MM.1S (cell line): ENCODE measurements around the gene GABRD.

Experiments
- DNase-seq: peaks from one replicate; pipeline ENCODE4 v3.0.0-alpha.2; 2015
- H2AFZ ChIP-seq: fragments of 300-600 bp; sonication (generic); 2 replicates; pipeline ENCODE4 v1.6.0; 2016; ENCODE audit warnings: antibody characterized with exemption, low read length
- H3F3A ChIP-seq: fragments of 300-600 bp; sonication (generic); 2 replicates; pipeline ENCODE4 v1.6.1; 2016; ENCODE audit warnings: mild to moderate bottlenecking, antibody characterized with exemption, low read length, moderate library complexity, mixed read lengths; ENCODE audit not compliant: insufficient read depth
- H3K27ac ChIP-seq: fragments of 300-600 bp; sonication (generic); 2 replicates; pipeline ENCODE4 v1.5.1; 2016; ENCODE audit warnings: mild to moderate bottlenecking, low read length
- H3K27me3 ChIP-seq: fragments of 300-600 bp; sonication (generic); replicated peaks from 2 replicates; pipeline ENCODE4 v1.6.0; 2016; ENCODE audit warnings: low read length; ENCODE audit not compliant: insufficient read depth
- H3K36me3 ChIP-seq: fragments of 300-600 bp; sonication (generic); replicated peaks from 2 replicates; pipeline ENCODE4 v1.6.1; 2016; ENCODE audit warnings: mild to moderate bottlenecking, low read length, mixed read lengths; ENCODE audit not compliant: insufficient read depth
- H3K4me1 ChIP-seq: fragments of 300-600 bp; sonication (generic); 2 replicates; pipeline ENCODE4 v1.6.1; 2016; ENCODE audit warnings: low read length, mixed read lengths
- H3K4me2 ChIP-seq: fragments of 300-600 bp; sonication (generic); 2 replicates; pipeline ENCODE4 v1.6.0; 2016; ENCODE audit warnings: low read depth, low read length
- H3K4me3 ChIP-seq: fragments of 300-600 bp; sonication (generic); 2 replicates; pipeline ENCODE4 v1.5.1; 2016; ENCODE audit warnings: low read length, mixed read lengths
- H3K79me2 ChIP-seq: fragments of 300-600 bp; sonication (generic); 2 replicates; pipeline ENCODE4 v1.6.1; 2016; ENCODE audit warnings: mixed run types, low read length, mixed read lengths
- H3K9ac ChIP-seq: fragments of 300-600 bp; sonication (generic); 2 replicates; pipeline ENCODE4 v1.6.1; 2016; ENCODE audit warnings: low read length, mixed read lengths
- H3K9me2 ChIP-seq: fragments of 300-600 bp; sonication (generic); replicated peaks from 2 replicates; pipeline ENCODE4 v1.6.1; 2016; ENCODE audit warnings: mild to moderate bottlenecking, low read length, mixed read lengths; ENCODE audit not compliant: insufficient read depth
- H3K9me3 ChIP-seq: fragments of 300-600 bp; sonication (generic); replicated peaks from 2 replicates; pipeline ENCODE4 v1.6.1; 2016; ENCODE audit warnings: mild to moderate bottlenecking, low read length, mixed read lengths; ENCODE audit not compliant: insufficient read depth
- H4K20me1 ChIP-seq: fragments of 300-600 bp; sonication (generic); 2 replicates; pipeline ENCODE4 v1.6.1; 2016; ENCODE audit warnings: mild to moderate bottlenecking, low read length, moderate library complexity, mixed read lengths; ENCODE audit not compliant: insufficient read depth
- CTCF ChIP-seq: fragments of 300-600 bp; sonication (generic); IDR thresholded peaks from 2 replicates; pipeline ENCODE4 v1.5.1; 2016; ENCODE audit warnings: antibody characterized with exemption, low read length, mixed read lengths
- EZH2 ChIP-seq: fragments of 300-600 bp; sonication (generic); optimal IDR thresholded peaks from 2 replicates; pipeline ENCODE3; 2017; ENCODE audit warnings: low read depth, mild to moderate bottlenecking, antibody characterized with exemption, low read length, mixed read lengths
- EZH2phosphoT487 ChIP-seq: fragments of 300-600 bp; sonication (generic); IDR thresholded peaks from 2 replicates; pipeline ENCODE4 v1.6.1; 2018; ENCODE audit warnings: antibody characterized with exemption, low read length

The GABRD gene

GRCh38 chr1:2072891-2073290 is 53.7 kb downstream of the GABRD start:
- no peaks in the 10 kb centered on the region for H3F3A ChIP-seq
- H3K9me3 ChIP-seq: no peaks in the 10 kb centered on the region
- H3K4me2 ChIP-seq: no peak overlapping the region
- no peak overlapping the region for H3K9ac ChIP-seq
- TF ChIP-seq EZH2 (no peak), CTCF (no peak), EZH2phosphoT487 (no peak)
- H3K4me1 ChIP-seq: no peaks in the 10 kb centered on the region
- no peak overlapping the region for H3K4me3 ChIP-seq
- no peaks in the 10 kb centered on the region for H3K36me3 ChIP-seq
- H3K9me2 ChIP-seq: no peaks in the 10 kb centered on the region
- H4K20me1 ChIP-seq: no peaks in the 10 kb centered on the region
- no peaks in the 10 kb centered on the region for H3K79me2 ChIP-seq
- H2AFZ ChIP-seq: no peak overlapping the region
- H3K27ac ChIP-seq: no peak overlapping the region
- peaks cover 99% of the 10 kb centered on the region for H3K27me3 ChIP-seq
- no peak for DNase-seq

GRCh38 chr1:2073382-2074230 is 54.5 kb downstream of the GABRD start:
- Histone ChIP-seq H3K4me1 (no peaks in the 10 kb centered on the region), H3K9ac (no peak overlapping the region), H3K9me2 (no peaks in the 10 kb centered on the region), H3K79me2 (no peaks in the 10 kb centered on the region), H3K4me3 (no peak overlapping the region), H3K27ac (no peak overlapping the region), H3F3A (no peaks in the 10 kb centered on the region), H3K27me3 (peaks cover 99% of the 10 kb centered on the region), H3K4me2 (no peak overlapping the region), H3K36me3 (no peaks in the 10 kb centered on the region), H4K20me1 (no peaks in the 10 kb centered on the region), H3K9me3 (no peaks in the 10 kb centered on the region), H2AFZ (no peak overlapping the region)
- TF ChIP-seq EZH2 (no peak), CTCF (no peak), EZH2phosphoT487 (no peak)
- DNase-seq: no peak

- H2AFZ ChIP-seq: no peak overlapping the region
- DNase-seq: no peak
- no peaks in the 10 kb centered on the region for H3K9me2 ChIP-seq
- H3K27ac ChIP-seq: no peak overlapping the region
- peaks cover 94% of the 10 kb centered on the region for H3K27me3 ChIP-seq
- no peaks in the 10 kb centered on the region for H3K4me1 ChIP-seq
- no peaks in the 10 kb centered on the region for H3F3A ChIP-seq
- no peak overlapping the region for H3K4me2 ChIP-seq
- H4K20me1 ChIP-seq: no peaks in the 10 kb centered on the region
- no peak overlapping the region for H3K9ac ChIP-seq
- H3K4me3 ChIP-seq: no peak overlapping the region
- H3K79me2 ChIP-seq: no peaks in the 10 kb centered on the region
- H3K36me3 ChIP-seq: no peaks in the 10 kb centered on the region
- TF ChIP-seq EZH2phosphoT487: no peak
- TF ChIP-seq CTCF: no peak
- TF ChIP-seq EZH2: no peak
- H3K9me3 ChIP-seq: no peaks in the 10 kb centered on the region
Observed at GRCh38 chr1:2074396-2074795, 55.3 kb downstream of the GABRD start.
